GM10266 (cell line): ENCODE results near the gene EGR1.

ENCODE experiments used
- DNase-seq: peaks from one replicate; pipeline ENCODE4 v3.0.0; 2012; ENCODE audit errors: extremely low spot score
- TF ChIP-seq, protein P1 (sequence below): IDR thresholded peaks from 2 replicates; pipeline ENCODE4 v1.5.1; 2012; ENCODE audit warnings: mild to moderate bottlenecking, low read depth; ENCODE audit not compliant: control insufficient read depth, insufficient read depth; ENCODE audit errors: missing control alignments

The EGR1 gene

DNA sequence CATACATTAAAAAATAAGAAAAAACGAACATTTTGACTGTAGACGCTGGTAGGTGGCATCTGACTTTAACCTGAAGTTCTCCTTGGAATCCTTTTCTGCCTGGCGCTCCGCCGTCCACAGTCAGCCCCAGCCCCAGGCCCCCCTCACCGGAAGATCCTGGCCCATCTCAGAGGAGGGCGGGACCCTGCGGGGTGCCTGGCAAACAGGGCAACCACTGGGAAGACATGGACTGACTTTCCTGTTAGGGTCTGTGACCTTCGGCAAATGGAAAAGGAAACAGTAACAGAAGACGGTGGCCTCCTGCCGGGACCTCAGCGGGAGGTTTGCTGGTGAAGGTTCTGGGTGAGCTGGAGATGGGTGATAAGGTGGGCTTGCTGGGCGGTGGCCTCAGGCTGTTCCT, 11.7 kb upstream of the EGR1 start:
- no peak for DNase-seq
- TF ChIP-seq, protein P1, sequence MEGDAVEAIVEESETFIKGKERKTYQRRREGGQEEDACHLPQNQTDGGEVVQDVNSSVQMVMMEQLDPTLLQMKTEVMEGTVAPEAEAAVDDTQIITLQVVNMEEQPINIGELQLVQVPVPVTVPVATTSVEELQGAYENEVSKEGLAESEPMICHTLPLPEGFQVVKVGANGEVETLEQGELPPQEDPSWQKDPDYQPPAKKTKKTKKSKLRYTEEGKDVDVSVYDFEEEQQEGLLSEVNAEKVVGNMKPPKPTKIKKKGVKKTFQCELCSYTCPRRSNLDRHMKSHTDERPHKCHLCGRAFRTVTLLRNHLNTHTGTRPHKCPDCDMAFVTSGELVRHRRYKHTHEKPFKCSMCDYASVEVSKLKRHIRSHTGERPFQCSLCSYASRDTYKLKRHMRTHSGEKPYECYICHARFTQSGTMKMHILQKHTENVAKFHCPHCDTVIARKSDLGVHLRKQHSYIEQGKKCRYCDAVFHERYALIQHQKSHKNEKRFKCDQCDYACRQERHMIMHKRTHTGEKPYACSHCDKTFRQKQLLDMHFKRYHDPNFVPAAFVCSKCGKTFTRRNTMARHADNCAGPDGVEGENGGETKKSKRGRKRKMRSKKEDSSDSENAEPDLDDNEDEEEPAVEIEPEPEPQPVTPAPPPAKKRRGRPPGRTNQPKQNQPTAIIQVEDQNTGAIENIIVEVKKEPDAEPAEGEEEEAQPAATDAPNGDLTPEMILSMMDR: no peak

DNA sequence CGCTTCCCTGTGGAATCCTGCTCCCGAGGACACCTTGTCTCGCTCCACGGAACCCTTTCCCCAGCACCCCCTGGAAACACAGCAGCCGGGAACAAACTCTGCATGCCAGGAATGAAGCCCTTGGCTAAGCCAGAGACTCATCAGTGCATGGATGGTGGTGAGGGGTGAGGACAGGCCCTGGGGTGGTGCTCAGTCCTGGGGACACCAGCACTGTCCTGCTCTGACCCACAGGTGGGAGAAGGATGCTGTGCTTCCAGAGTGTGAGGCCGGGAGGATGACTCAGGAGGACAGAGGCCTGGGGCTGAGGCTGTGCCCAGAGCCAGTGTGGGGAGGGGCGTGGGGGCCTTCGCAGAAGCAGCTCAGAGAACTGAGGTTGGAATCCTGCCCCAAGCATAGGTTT, 11.2 kb upstream of the EGR1 start:
- TF ChIP-seq, protein P1: no peak
- no peak for DNase-seq

DNA sequence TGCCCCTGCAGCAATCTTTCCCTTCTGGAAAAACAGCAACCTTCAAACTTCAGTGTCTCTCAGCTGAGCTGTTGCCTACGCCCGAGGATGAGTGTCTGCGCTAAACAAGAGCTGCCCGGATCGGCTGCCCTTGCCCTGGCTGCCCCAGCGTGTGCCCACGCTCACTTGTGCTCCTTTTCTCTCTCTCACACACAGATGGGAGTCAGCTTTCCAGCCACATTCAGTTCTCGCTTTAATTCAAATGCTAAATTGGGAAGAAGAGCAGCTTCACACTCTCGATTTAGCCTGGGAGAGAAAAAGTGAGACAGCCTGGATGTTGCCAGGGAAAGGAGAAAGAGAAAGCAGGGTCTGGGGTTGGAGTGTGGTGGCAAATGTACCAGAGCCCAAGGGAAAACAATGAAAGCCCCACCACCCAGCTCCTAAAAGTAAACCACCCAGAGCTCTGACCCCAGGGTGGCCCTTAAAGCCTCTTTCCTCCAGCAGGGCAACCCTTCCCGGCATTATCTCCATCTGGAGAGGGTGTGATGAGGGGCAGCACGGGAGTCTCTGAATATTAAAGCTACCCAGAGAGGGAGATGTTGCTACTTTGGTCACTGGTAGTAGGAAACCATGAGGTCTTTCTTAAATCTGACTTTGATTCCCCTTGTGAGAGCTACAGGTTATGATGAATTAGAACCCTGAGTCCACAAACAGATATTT, 9.9 kb upstream of the EGR1 start:
- TF ChIP-seq, protein P1: no peak
- no peak for DNase-seq

DNA sequence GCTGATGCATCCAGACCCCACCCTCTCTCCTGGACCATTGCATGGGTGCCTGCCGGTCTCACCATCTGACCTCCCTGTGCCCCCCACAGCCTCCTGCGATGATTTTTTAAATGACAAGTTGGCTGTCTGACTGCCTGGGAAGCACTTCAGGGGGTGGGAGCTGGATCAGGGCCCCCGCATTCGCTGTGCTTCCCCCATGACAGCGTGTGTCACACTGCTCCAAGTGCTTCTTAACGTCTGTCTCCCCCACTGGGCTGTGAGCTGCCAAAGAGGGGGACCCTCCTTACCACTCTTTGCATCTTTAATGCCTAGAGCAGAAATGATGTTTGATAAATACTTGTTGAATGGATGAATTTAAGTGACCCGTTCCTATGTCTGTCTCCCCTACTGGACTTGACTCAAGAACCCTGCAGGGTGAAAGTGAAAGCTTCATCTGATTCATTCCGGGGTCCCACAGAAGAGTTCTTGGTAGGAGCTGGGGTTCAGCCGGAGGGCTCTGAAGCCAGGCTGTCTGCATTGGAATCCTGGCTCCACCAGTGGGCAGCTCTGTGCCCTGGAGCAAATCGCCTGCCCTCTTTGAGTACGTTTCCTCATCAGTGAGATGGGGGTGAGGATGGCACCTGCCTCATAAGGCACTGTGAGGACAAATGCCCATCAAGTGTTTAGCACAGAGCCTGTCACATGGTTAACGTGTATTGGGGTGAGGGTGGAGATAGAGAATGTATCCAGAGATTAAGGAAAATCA, 7.6 kb upstream of the EGR1 start:
- TF ChIP-seq, protein P1: no peak
- no peak for DNase-seq

DNA sequence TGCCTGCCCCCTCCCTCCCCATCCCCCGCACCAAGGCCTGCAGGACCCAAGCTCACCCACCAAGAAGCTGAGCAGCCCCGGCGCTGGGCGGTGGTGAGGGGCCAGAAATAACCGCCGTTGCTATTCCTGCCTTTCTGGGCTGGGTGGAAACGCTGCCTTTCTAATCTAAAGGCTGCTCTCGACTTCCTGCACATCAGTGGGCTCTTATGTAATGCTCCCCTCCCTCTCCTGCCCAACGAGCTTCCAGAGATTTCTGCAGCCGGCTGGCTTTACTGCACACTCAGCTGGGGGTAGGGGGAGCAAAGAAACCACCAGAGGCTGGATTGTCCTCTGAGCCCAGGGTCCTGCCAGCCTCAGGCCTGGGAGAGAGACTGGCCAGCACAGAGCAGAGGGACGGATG, 6.9 kb upstream of the EGR1 start:
- TF ChIP-seq, protein P1: no peak

DNA sequence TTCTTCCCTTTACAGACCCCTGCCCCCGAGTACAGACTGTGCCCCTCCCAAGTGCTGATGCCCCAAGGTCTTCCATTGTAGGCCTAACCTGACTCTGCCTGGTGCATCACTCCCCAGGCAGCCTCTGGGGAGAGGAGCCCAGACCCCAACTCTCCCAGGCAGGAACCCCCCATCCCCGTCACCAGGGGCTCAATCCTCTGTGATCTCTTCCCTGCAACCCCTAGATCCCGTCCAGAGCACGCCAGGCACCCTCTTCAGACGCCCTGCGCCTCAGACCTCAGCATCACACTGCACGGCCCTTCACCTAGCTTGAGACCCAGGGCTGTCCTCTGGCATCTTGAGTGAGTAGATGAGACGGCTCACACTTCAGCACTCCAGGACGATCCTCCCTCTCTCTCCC, 6.4 kb upstream of the EGR1 start:
- DNase-seq: no peak
- TF ChIP-seq, protein P1: no peak

More for the DNA sequence above, 6.9 kb upstream of the EGR1 start:
- no peak for DNase-seq
